ENCODE measurements around the gene OR9A4. TPM values are rescaled to one million over a fixed set of nuclear protein-coding genes. Genes with fewer than 3 reads are reported as not detected.

Gene OR9A4
- total RNA-seq, 1 experiment from 2014 or later = not detected

GRCh38 chr7:141889321-141889720 lies 26.9 kb upstream of the OR9A4 start:
- Mint-ChIP-seq H3K27me3 (ENCODE audit: low read depth) (no peaks in the 10 kb centered on the region; the same call in 1 of the 2 replicates), H3K4me3 (no peak overlapping the region), H3K27ac (no peak overlapping the region), H3K36me3 (no peaks in the 10 kb centered on the region), H3K4me1 (peaks cover 7% of the 10 kb centered on the region), H3K9me3 (no peaks in the 10 kb centered on the region)
- TF ChIP-seq CREB1 (CRISPR knock-in tag; IDR thresholded peaks at IDR 0.05) = no peak
- TF ChIP-seq E2F4 (CRISPR knock-in tag; IDR thresholded peaks at IDR 0.05; ENCODE audit: borderline replicate concordance, low read depth) = no peak
- TF ChIP-seq ARID4B (CRISPR knock-in tag; IDR thresholded peaks at IDR 0.05; ENCODE audit: borderline replicate concordance) = no peak
- no peak for TF ChIP-seq E2F5 (CRISPR knock-in tag; IDR thresholded peaks at IDR 0.05)
- TF ChIP-seq CBFB (CRISPR knock-in tag; IDR thresholded peaks at IDR 0.05; ENCODE audit: low read depth) = no peak
- TF ChIP-seq ZBTB21 (CRISPR knock-in tag; IDR thresholded peaks at IDR 0.05; ENCODE audit: borderline replicate concordance) = no peak
- TF ChIP-seq PREB (CRISPR knock-in tag; IDR thresholded peaks at IDR 0.05; ENCODE audit: borderline replicate concordance) = no peak
- TF ChIP-seq NFATC4 (CRISPR knock-in tag; IDR thresholded peaks at IDR 0.05) = no peak
- TF ChIP-seq USF1 (CRISPR knock-in tag; IDR thresholded peaks at IDR 0.05) = no peak
- TF ChIP-seq PRRX2 (CRISPR knock-in tag; IDR thresholded peaks at IDR 0.05) = no peak
- TF ChIP-seq ZNF317 (CRISPR knock-in tag; IDR thresholded peaks at IDR 0.05; ENCODE audit: borderline replicate concordance, low read depth) = no peak
- no peak for TF ChIP-seq ZBTB43 (CRISPR knock-in tag; IDR thresholded peaks at IDR 0.05)
- no peak for TF ChIP-seq KAT7 (CRISPR knock-in tag; IDR thresholded peaks at IDR 0.05; ENCODE audit: borderline replicate concordance)
- no peak for TF ChIP-seq PRDM15 (CRISPR knock-in tag; IDR thresholded peaks at IDR 0.05)
- TF ChIP-seq HMGA2 (CRISPR knock-in tag; IDR thresholded peaks at IDR 0.05) = no peak
- no peak for TF ChIP-seq TCF7 (CRISPR knock-in tag; IDR thresholded peaks at IDR 0.05; ENCODE audit: low read depth)
- no peak for TF ChIP-seq ZNF423 (CRISPR knock-in tag; IDR thresholded peaks at IDR 0.05)
- TF ChIP-seq ZNF532 (CRISPR knock-in tag; IDR thresholded peaks at IDR 0.05; ENCODE audit: borderline replicate concordance) = no peak
- POLR2A ChIA-PET = no interaction called here
- DNase-seq (ENCODE audit: low spot score) = no peak
- CTCF ChIA-PET = interaction anchor here (0.5 kb wide), 1 partner anchor 434 kb away, joined by 3 read pairs; no protein-coding TSS in a partner anchor
- ATAC-seq = no peak

Data from WTC11 (cell line).